H9 (cell line): ENCODE results near the gene ARMC9. TPM values are rescaled to one million over a fixed set of nuclear protein-coding genes. Genes with fewer than 3 reads are reported as not detected.
A peak's percentile ranks its signal among the peaks of the same experiment; 100 is the strongest.

Experiments used
- DNase-seq: peaks from one replicate; pipeline ENCODE4 v3.0.0-alpha.2; 2017
- H2AFZ ChIP-seq: one replicate; pipeline ENCODE4 v1.6.1; 2013; ENCODE audit warnings: mild to moderate bottlenecking, low read length, control low read depth, moderate library complexity
- H2AK5ac ChIP-seq: 2 replicates; pipeline ENCODE4 v1.6.1; 2013; ENCODE audit warnings: low read length, control low read depth, mixed read lengths; ENCODE audit not compliant: insufficient read length
- H2BK120ac ChIP-seq: one replicate; pipeline ENCODE4 v1.6.1; 2013; ENCODE audit warnings: low read depth, mild to moderate bottlenecking, low read length, control low read depth, inconsistent platforms; ENCODE audit not compliant: poor library complexity, severe bottlenecking
- H2BK12ac ChIP-seq: 2 replicates; pipeline ENCODE4 v1.6.1; 2013; ENCODE audit warnings: low read length, control low read depth, mixed read lengths, low read depth; ENCODE audit not compliant: insufficient read length
- H2BK15ac ChIP-seq: 2 replicates; pipeline ENCODE4 v1.6.1; 2013; ENCODE audit warnings: low read depth, low read length, control low read depth
- H2BK20ac ChIP-seq: one replicate; pipeline ENCODE4 v1.6.1; 2013; ENCODE audit warnings: low read depth, mild to moderate bottlenecking, low read length, control low read depth, inconsistent platforms; ENCODE audit not compliant: poor library complexity, severe bottlenecking
- H2BK5ac ChIP-seq: 2 replicates; pipeline ENCODE4 v1.6.1; 2013; ENCODE audit warnings: low read length, control low read depth, mixed read lengths; ENCODE audit not compliant: insufficient read length
- H3K14ac ChIP-seq: 2 replicates; pipeline ENCODE4 v1.6.1; 2013; ENCODE audit warnings: low read length, control low read depth; ENCODE audit not compliant: insufficient read depth
- H3K18ac ChIP-seq: 2 replicates; pipeline ENCODE4 v1.6.1; 2013; ENCODE audit warnings: low read depth, mild to moderate bottlenecking, mixed read lengths, low read length, control low read depth; ENCODE audit not compliant: insufficient read length
- H3K23ac ChIP-seq: 2 replicates; pipeline ENCODE4 v1.6.1; 2013; ENCODE audit warnings: low read length, control low read depth, mixed read lengths, low read depth; ENCODE audit not compliant: insufficient read length
- H3K23me2 ChIP-seq: 2 replicates; pipeline ENCODE4 v1.6.1; 2013; ENCODE audit warnings: low read depth, mild to moderate bottlenecking, mixed read lengths, low read length, control low read depth; ENCODE audit not compliant: insufficient read length, poor library complexity, severe bottlenecking
- H3K27ac ChIP-seq: 2 replicates; pipeline ENCODE4 v1.5.1; 2013; ENCODE audit warnings: low read length, control low read depth, mixed read lengths, low read depth; ENCODE audit not compliant: insufficient read length
- H3K27me3 ChIP-seq: 2 replicates; pipeline ENCODE4 v1.6.1; 2013; ENCODE audit warnings: low read length, control low read depth, inconsistent platforms; ENCODE audit not compliant: insufficient read depth
- H3K4ac ChIP-seq: 2 replicates; pipeline ENCODE4 v1.6.1; 2013; ENCODE audit warnings: low read depth, mild to moderate bottlenecking, control low read depth, inconsistent platforms, low read length, moderate library complexity
- H3K4me1 ChIP-seq: 2 replicates; pipeline ENCODE4 v1.6.1; 2013; ENCODE audit warnings: low read length, control low read depth, inconsistent platforms; ENCODE audit not compliant: insufficient read depth
- H3K4me2 ChIP-seq: 2 replicates; pipeline ENCODE4 v1.6.1; 2013; ENCODE audit warnings: low read length, control low read depth, mixed read lengths; ENCODE audit not compliant: insufficient read length, insufficient read depth
- H3K56ac ChIP-seq: 2 replicates; pipeline ENCODE4 v1.6.1; 2013; ENCODE audit warnings: low read depth, mild to moderate bottlenecking, mixed read lengths, low read length, control low read depth; ENCODE audit not compliant: insufficient read length
- H3K79me1 ChIP-seq: 2 replicates; pipeline ENCODE4 v1.6.1; 2013; ENCODE audit warnings: low read depth, mild to moderate bottlenecking, moderate library complexity, low read length, control low read depth, inconsistent platforms; ENCODE audit not compliant: insufficient read depth, poor library complexity, severe bottlenecking
- H3K79me2 ChIP-seq: 2 replicates; pipeline ENCODE4 v1.6.1; 2013; ENCODE audit warnings: low read length, control low read depth, inconsistent platforms; ENCODE audit not compliant: insufficient read depth
- H3K9ac ChIP-seq: 2 replicates; pipeline ENCODE4 v1.6.1; 2013; ENCODE audit warnings: low read length, control low read depth, mixed read lengths; ENCODE audit not compliant: insufficient read length; ENCODE audit errors: extremely low read depth
- H3K9me3 ChIP-seq: one replicate; pipeline ENCODE4 v1.6.1; 2013; ENCODE audit warnings: low read depth, low read length, inconsistent platforms; ENCODE audit not compliant: control insufficient read depth
- H3T11ph ChIP-seq: one replicate; pipeline ENCODE4 v1.6.1; 2013; ENCODE audit warnings: mild to moderate bottlenecking, low read length, control low read depth, inconsistent platforms
- H4K20me1 ChIP-seq: one replicate; pipeline ENCODE4 v1.6.1; 2013; ENCODE audit not compliant: control insufficient read depth, insufficient read length, insufficient read depth
- H4K5ac ChIP-seq: 2 replicates; pipeline ENCODE4 v1.6.1; 2013; ENCODE audit warnings: low read depth, mild to moderate bottlenecking, mixed read lengths, low read length, control low read depth; ENCODE audit not compliant: insufficient read length
- H4K8ac ChIP-seq: replicated peaks from 2 replicates; pipeline ENCODE4 v1.6.1; 2013; ENCODE audit warnings: low read length, control low read depth, mixed read lengths, low read depth; ENCODE audit not compliant: insufficient read length
- H4K91ac ChIP-seq: 2 replicates; pipeline ENCODE4 v1.6.1; 2013; ENCODE audit warnings: low read depth, mild to moderate bottlenecking, moderate library complexity, mixed read lengths, low read length, control low read depth; ENCODE audit not compliant: insufficient read length
- H3K27ac Mint-ChIP-seq, 3 experiments: 2 replicates in 2 of 3; 3 replicates in 1 of 3; pipeline ENCODE4 v1.8.0; 2020 to 2021; ENCODE audit warnings: mixed read lengths in 3 of 3, mild to moderate bottlenecking in 1 of 3, moderate library complexity in 1 of 3
- H3K27me3 Mint-ChIP-seq: 2 replicates; pipeline ENCODE4 v1.8.0; 2021; ENCODE audit warnings: low read depth, mild to moderate bottlenecking, moderate library complexity, mixed read lengths
- H3K36me3 Mint-ChIP-seq, 3 experiments: 2 replicates in 2 of 3; 3 replicates in 1 of 3; pipeline ENCODE4 v1.8.0; 2020 to 2021; ENCODE audit warnings: low read depth in 3 of 3, mixed read lengths in 3 of 3; ENCODE audit not compliant: insufficient read depth in 1 of 3
- H3K4me1 Mint-ChIP-seq, 2 experiments: 2 replicates each; pipeline ENCODE4 v1.8.0; 2020; ENCODE audit warnings: mixed read lengths in 2 of 2
- H3K4me3 Mint-ChIP-seq, 2 experiments: 2 replicates in 1 of 2; 3 replicates in 1 of 2; pipeline ENCODE4 v1.8.0; 2020 to 2021; ENCODE audit warnings: mild to moderate bottlenecking in 2 of 2, mixed read lengths in 2 of 2, moderate library complexity in 1 of 2
- H3K9me3 Mint-ChIP-seq, 2 experiments: 2 replicates in 1 of 2; 3 replicates in 1 of 2; pipeline ENCODE4 v1.8.0; 2020; ENCODE audit warnings: mild to moderate bottlenecking in 2 of 2, mixed read lengths in 2 of 2, moderate library complexity in 1 of 2
- WGBS: extraction: QIAGEN DNeasy Blood & Tissue Kit; methylation state at CpG from one replicate; pipeline ENCODE4 v1.1.7; 2013; ENCODE audit warnings: missing lambda C conversion rate, low lambda C conversion rate, mixed read lengths; ENCODE audit not compliant: insufficient read length; ENCODE audit errors: extremely low coverage; 5-methylcytosine and 5-hydroxymethylcytosine counted together
- total RNA-seq: library from RNA; stranded (reverse); gene quantifications from 2 replicates; pipeline ENCODE4 v1.2.1, GENCODE V29; 2021
- TF ChIP-seq, protein P1 (sequence below): fragments of 200-600 bp; sonication (generic); conservative IDR thresholded peaks from 3 replicates; pipeline ENCODE4 v1.8.0; 2021; ENCODE audit warnings: antibody characterized with exemption, mild to moderate bottlenecking

The ARMC9 gene
- total RNA-seq, 1 experiment from 2014 or later = 37.6 TPM

DNA sequence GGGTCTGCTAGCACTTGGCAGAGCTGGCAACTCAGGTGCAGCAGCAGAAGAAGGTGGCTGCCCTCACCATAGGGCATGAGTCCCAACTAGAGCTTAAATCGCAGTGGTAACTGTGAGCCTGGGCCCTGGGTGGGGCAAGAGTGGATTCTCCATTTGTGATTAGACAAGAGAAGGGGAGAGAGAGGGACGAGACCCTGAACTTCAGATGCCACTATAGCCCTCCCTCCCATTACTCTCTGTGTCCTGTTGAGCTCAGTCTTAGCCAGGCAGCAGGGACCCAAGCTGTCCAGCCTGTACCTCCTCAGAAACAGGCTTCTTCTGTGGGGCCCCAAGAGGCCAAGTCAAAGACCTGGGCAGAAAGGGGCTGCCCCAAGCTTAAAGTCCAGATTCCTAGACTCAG, 127.4 kb downstream of the ARMC9 start:
- no peak overlapping the region for H3K23ac ChIP-seq
- H3K27me3 Mint-ChIP-seq = no peaks in the 10 kb centered on the region
- no peak for DNase-seq
- no peak overlapping the region for H2BK12ac ChIP-seq
- H3K27ac ChIP-seq = no peak overlapping the region
- no peak overlapping the region for H2AK5ac ChIP-seq
- no peak overlapping the region for H3K14ac ChIP-seq
- no peaks in the 10 kb centered on the region for H3K9me3 ChIP-seq
- H3K56ac ChIP-seq = no peak overlapping the region
- H3K27ac Mint-ChIP-seq = 0 out of 7 replicates have a peak overlapping the region, but pooled peaks of 2 of the 3 experiments have one; percentile 28 to 43
- H3K9me3 Mint-ChIP-seq = no peaks in the 10 kb centered on the region
- H3K4me2 ChIP-seq = no peak overlapping the region
- no peak overlapping the region for H2BK15ac ChIP-seq
- H4K91ac ChIP-seq = no peak overlapping the region
- no peak overlapping the region for H3K4me3 Mint-ChIP-seq
- H2BK20ac ChIP-seq = no peak overlapping the region
- no peak overlapping the region for H3K4ac ChIP-seq
- H3K27me3 ChIP-seq = no peaks in the 10 kb centered on the region
- no peaks in the 10 kb centered on the region for H3K79me1 ChIP-seq
- H2BK120ac ChIP-seq = no peak overlapping the region
- no peaks in the 10 kb centered on the region for H3K79me2 ChIP-seq
- peaks cover 9 to 12% of the 10 kb centered on the region in 2 experiments for H3K4me1 Mint-ChIP-seq
- H4K20me1 ChIP-seq = no peaks in the 10 kb centered on the region
- H3K23me2 ChIP-seq = no peaks in the 10 kb centered on the region
- H3K4me1 ChIP-seq = peaks cover 2% of the 10 kb centered on the region; the same call in 1 of the 2 replicates
- no peak overlapping the region for H2AFZ ChIP-seq
- no peak overlapping the region for H3K9ac ChIP-seq
- H3K18ac ChIP-seq = no peak overlapping the region
- H2BK5ac ChIP-seq = no peak overlapping the region
- H4K8ac ChIP-seq = no peak overlapping the region
- TF ChIP-seq, protein P1, sequence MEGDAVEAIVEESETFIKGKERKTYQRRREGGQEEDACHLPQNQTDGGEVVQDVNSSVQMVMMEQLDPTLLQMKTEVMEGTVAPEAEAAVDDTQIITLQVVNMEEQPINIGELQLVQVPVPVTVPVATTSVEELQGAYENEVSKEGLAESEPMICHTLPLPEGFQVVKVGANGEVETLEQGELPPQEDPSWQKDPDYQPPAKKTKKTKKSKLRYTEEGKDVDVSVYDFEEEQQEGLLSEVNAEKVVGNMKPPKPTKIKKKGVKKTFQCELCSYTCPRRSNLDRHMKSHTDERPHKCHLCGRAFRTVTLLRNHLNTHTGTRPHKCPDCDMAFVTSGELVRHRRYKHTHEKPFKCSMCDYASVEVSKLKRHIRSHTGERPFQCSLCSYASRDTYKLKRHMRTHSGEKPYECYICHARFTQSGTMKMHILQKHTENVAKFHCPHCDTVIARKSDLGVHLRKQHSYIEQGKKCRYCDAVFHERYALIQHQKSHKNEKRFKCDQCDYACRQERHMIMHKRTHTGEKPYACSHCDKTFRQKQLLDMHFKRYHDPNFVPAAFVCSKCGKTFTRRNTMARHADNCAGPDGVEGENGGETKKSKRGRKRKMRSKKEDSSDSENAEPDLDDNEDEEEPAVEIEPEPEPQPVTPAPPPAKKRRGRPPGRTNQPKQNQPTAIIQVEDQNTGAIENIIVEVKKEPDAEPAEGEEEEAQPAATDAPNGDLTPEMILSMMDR = no peak
- H3K36me3 Mint-ChIP-seq = 0 out of 7 replicates have a peak, but pooled peaks cover 0 to 11% (median 0%) of the 10 kb centered on the region in 3 experiments
- no peak overlapping the region for H4K5ac ChIP-seq
- H3T11ph ChIP-seq = no peak overlapping the region
- WGBS = no CpG with 5 or more reads among the region's 2 CpGs
